ENCODE results near the gene AAMP.

GRCh38 chr2:218216674-218217359 lies 53.1 kb downstream of the AAMP start, which contains the start of gene ARPC2:
- TF ChIP-seq FOXA2 (IDR thresholded peaks at IDR 0.05) (no peak), CTCF (IDR thresholded peaks at IDR 0.05; ENCODE audit: low read depth, low read length, missing input control) (peak; percentile 37), MAX (IDR thresholded peaks at IDR 0.05) (peak; percentile 34), RXRA (IDR thresholded peaks at IDR 0.05) (peak in 1 of 2 donors; percentile 46), EGR1 (IDR thresholded peaks at IDR 0.05; ENCODE audit: low read depth in 2 of 2) (peak; percentile 49 to 84), RAD21 (IDR thresholded peaks at IDR 0.05) (peak in 1 of 2 donors; percentile 29), GABPA (IDR thresholded peaks at IDR 0.05 in 1 of 2, conservative IDR thresholded peaks at IDR 0.05 in 1 of 2) (peak; percentile 78 to 94), REST (IDR thresholded peaks at IDR 0.05) (peak; percentile 58), ZBTB33 (IDR thresholded peaks at IDR 0.05) (no peak), SP1 (IDR thresholded peaks at IDR 0.05) (peak; percentile 45), JUND (IDR thresholded peaks at IDR 0.05) (no peak), HNF4A (conservative IDR thresholded peaks at IDR 0.05) (no peak)
- TF ChIP-seq, protein P1, sequence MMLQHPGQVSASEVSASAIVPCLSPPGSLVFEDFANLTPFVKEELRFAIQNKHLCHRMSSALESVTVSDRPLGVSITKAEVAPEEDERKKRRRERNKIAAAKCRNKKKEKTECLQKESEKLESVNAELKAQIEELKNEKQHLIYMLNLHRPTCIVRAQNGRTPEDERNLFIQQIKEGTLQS (IDR thresholded peaks at IDR 0.05): no peak
